ENCODE measurements around the gene TMPO.
A peak's percentile ranks its signal among the peaks of the same experiment; 100 is the strongest.
"Not testable (repeated sequence)": the region's sequence is repeated elsewhere in the genome, so short reads cannot be mapped to it uniquely, and the experiment has no call there.

TMPO gene, protein sequence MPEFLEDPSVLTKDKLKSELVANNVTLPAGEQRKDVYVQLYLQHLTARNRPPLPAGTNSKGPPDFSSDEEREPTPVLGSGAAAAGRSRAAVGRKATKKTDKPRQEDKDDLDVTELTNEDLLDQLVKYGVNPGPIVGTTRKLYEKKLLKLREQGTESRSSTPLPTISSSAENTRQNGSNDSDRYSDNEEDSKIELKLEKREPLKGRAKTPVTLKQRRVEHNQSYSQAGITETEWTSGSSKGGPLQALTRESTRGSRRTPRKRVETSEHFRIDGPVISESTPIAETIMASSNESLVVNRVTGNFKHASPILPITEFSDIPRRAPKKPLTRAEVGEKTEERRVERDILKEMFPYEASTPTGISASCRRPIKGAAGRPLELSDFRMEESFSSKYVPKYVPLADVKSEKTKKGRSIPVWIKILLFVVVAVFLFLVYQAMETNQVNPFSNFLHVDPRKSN

DNA sequence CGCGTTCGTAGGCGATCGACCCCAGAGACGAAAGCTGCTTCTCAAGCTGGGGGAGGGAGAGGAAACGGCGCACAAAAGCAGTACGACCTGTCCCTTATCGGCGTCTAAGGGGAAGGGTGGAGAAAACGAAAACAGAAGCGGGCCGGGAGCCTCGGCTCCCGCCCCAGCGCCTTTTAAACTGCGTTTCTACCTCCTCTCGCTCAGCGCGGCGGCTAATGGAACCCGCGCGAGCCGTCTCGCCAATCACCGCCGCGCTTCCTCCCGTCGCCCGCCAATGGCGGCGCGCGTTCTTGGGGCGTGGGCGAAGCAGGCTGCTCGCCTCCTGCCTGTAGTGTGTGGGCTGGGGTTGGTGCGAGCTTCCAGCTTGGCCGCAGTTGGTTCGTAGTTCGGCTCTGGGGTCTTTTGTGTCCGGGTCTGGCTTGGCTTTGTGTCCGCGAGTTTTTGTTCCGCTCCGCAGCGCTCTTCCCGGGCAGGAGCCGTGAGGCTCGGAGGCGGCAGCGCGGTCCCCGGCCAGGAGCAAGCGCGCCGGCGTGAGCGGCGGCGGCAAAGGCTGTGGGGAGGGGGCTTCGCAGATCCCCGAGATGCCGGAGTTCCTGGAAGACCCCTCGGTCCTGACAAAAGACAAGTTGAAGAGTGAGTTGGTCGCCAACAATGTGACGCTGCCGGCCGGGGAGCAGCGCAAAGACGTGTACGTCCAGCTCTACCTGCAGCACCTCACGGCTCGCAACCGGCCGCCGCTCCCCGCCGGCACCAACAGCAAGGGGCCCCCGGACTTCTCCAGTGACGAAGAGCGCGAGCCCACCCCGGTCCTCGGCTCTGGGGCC is at the start of gene TMPO:
TSS of gene TMPO (plus strand) at position 304 of the 824 bp plus-strand sequence. CDS start at position 582, 278 bp downstream.
- DNase-seq = peak; percentile 89 to 97

DNA sequence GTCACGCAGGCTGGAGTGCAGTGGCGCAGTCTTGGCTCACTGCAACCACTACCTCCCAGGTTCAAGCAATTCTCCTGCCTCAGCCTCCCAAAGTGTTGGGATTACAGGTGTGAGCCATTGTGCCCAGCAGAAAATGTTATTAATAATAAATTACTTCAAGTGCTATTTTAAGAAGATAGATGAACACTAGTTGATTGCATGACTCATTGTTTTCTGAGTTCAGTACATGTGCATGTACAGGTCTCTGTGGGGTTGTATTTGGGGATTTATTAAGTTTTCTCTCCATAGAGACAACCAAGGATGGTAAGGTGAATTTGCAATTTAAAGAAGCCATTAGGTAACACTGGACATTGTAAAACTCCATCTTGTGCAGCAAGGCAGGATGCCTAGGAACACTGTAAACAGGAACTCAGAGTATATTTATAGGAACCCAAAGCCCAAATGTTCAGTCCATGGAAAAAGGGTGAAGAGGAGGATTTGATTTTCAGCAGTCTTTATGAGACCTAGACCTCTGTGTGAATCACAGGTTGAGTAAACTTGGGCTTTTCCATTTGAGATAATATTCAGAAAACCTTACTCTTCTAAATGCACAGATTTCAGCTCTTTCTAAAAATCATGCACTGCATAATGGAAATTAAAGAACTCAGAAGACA is 49.3 kb upstream of the TMPO start:
- DNase-seq = no peak

DNA sequence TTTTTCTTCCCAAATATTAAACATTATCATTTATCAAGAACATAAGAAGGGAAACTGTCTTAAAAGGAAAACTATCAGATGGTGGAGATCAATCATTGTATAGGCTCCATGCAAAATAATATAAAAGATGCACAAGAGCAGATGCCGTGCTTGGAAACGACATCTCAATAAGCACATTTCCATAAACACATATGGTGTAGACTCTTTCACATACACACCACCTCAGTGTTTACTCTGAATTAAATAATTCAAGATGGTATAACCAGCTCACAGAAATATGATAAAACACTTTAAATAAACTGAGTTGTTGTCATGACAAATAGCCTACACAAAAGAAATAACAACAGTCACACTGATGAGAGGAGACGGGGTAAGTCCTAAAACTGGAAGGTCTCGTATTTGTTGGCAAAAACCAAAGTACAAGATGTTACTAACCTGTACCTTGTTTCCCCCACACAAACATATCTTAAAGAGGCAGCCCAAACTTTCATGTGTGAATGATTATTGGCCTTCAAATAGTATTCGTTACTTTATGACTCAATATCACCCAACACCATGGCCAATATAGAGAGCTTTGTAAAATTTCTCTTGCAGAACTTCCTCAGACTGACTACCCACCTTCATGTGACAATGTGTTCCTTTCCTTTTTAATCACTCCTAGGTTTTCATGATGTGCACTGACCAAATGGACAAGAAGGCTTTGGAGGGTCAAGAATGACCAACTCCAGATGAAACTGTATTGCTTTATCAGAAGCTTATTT is 48.6 kb upstream of the TMPO start:
- DNase-seq = no peak

DNA sequence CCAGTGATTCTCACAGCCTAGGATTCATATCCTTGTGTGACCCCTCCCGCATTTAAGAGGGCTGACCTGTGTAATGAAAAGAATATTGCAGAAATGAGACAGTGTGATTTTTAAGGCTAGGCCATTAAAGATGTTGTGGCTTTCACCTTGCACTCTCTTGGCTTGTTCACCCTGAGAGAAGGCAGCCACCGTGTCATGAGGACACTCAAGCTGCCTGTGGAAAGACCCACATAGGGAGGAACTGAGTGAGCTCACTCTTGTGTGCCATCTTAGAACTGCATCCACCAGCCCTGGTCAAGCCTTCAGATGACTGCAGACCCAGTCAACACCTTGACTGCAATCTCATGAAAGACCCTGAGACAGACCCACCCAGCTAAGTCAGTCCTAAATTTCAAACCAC is 46.3 kb upstream of the TMPO start:
- DNase-seq = no peak

DNA sequence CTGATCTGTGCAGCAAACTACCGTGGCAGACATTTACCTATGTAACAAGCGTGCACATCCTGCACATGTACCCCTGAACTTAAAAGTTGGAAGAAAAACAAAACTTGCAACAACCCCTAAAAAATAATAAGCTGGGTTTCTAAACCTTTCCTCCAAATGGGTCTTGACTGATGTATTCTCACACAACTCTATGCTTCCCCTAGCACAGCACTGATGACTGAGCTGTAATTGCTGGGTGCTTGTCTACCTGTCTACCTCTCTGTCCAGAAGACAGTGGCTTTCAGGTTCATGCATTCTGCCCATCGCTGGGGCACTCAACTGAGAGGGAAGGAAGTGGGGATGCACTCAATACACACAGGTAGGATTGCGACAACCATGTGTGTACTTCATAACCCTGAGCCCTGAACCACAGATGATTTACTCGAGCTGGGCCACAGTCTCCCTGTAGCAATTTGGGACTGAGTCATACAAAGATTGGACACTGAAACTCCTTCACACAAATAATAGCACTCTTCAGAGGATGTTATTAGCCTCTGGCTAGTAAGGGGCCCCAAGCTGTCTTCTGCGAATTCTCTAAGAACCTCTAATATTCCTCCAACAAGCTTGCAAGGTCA is 44.8 kb upstream of the TMPO start:
- DNase-seq = no peak

DNA sequence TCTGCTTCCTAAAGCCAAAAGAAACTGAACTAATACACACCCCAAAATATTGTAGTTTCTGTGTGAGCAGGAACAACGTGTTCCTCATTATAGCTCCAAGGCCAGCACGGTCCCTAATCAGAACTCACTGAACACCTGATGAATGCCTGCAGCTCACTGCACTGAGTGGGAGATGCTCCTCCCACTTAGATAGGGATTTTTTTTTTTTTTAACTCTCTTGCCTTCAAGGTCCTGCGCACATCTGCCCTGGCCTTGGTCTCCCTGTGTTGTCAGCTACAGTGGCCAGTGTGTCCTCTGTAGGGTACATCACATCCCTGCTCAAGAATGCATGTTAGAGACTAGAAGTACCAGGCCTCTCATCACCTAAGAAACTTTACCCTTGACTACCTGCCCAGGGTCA is 44.3 kb upstream of the TMPO start:
- no peak for DNase-seq

DNA sequence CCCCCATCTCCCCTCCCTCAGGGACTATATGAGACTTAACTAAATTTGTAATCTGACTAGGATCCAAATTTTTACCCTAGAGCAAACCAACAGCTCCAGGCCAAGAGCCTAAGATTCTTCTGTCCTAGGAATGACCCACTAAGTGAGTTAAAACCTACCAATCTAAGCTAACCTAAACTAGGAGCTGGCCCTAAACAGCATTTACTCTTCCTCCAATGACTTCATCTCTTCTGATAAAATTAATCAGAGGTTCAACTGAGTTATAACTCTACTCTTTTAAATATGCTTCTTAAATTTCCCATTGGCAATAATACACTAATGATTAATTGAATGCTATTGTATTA is 39.9 kb upstream of the TMPO start:
- no peak for DNase-seq

DNA sequence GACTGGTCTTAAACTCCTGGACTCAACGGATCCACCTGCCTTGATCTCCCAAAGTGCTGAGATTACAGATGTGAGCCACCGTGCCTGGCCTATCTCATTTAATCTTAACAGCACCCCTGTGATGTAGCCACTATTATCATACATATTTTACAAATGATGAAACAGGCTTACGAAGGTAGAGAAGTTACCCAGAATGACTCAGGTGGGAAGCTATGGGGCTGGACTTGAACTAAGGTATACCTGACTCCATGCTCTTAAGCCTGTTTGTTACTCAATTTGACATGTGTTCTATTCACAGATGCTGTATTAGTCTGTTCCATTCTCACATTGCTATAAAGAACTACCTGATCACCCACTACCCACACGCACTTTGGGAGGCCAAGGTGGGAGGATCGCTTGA is 36.8 kb upstream of the TMPO start:
- no peak for DNase-seq

DNA sequence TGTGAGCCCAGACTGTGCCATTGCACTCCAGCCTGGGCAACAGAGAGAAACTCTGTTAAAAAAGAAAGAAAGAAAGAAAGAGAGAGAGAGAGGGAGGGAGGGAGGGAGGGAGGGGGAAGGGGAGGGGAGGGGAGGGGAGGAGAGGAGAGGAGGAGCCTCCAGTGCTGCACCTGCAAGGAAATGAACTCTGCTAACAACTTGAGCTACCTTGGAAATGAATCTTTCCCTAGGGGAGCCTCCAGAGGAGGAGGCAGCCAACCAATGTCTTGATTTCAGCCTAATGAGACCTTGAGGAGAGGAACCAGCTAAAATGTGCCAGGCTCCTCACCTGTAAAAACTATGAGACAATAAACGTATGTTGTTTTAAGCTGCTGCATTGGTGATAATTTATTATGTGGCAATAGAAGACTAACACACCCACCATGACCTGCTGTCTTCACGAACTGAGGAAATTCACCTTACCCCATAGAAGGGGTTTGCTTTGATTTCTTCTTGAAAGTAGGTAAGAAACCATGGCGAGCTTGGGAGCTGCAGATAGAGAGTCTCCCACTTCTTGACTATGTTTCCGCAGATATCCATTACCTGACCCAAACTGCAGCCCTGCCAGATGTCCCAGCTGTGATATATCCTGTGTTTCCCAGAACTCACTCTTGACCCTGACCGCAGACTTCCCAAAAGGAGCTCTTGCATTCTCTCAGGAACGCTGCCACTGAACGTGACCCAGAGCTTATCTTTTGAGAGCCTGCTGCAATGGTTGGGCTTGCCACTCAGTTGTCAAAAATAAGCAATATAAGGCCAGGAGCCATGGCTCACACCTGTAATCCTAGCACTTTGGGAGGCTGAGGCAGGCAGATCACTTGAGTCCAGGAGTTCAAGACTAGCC is 31.5 kb upstream of the TMPO start:
- no peak for DNase-seq

DNA sequence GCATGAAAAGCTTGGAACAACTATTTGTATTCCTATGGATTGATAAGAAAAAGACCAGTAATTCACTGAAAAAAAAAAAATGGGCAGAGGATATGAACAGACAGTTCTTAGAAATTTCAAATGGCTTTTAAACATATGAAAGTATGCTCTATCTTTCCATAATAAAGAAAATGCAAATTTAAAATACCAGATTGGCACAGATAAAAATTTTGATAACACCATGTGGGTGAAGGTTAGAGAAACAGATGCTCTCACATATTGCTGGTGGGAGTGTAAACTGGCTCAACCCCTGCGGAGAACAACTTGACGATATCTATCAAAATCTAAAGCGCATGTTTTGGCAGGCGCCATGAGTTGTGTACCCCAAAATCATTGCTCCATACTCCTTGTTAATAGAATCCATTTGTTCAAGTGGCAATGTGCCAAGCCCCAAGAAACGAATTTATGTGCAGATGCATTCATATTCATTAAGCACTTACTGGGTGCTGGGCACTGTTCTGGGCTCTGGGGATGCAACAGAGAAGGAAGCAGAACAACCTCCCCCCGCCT is 29.5 kb upstream of the TMPO start:
- no peak for DNase-seq

DNA sequence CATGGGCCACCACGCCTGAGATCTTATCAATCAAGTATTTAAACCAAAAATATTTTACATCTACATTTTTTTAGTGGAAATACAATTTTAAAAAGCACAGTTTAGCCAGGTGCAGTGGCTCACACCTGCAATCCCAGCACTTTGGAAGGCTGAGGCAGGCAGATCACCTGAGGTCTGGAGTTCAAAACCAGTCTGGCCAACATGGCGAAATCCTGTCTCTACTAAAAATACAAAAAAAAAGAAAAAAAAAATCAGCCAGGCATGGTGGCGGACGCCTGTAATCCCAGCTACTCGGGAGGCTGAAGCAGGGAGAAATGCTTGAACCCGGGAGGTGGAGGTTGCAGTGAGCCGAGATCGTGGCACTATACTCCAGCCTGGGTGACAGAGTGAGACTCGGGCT is 27.0 kb upstream of the TMPO start:
- DNase-seq = not testable (repeated sequence)

DNA sequence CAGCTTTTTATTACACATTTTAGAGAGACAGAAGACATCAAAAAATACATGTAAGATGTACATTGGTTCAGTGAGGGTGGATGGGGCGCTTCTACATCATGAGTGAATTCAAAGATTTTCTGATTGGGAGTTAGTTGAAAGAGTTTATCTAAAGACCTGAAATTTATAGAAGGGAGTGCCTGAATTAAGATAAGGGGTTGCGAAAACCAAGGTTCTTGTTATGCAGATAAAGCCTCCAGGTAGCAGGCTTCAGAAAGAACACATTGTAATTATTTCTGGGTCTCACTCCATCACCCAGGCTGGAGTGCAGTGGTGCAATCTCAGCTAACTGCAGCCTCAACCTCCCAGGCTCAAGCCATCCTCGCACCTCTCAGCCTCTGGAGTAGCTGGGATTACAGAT is 26.2 kb upstream of the TMPO start:
- DNase-seq = no peak

DNA sequence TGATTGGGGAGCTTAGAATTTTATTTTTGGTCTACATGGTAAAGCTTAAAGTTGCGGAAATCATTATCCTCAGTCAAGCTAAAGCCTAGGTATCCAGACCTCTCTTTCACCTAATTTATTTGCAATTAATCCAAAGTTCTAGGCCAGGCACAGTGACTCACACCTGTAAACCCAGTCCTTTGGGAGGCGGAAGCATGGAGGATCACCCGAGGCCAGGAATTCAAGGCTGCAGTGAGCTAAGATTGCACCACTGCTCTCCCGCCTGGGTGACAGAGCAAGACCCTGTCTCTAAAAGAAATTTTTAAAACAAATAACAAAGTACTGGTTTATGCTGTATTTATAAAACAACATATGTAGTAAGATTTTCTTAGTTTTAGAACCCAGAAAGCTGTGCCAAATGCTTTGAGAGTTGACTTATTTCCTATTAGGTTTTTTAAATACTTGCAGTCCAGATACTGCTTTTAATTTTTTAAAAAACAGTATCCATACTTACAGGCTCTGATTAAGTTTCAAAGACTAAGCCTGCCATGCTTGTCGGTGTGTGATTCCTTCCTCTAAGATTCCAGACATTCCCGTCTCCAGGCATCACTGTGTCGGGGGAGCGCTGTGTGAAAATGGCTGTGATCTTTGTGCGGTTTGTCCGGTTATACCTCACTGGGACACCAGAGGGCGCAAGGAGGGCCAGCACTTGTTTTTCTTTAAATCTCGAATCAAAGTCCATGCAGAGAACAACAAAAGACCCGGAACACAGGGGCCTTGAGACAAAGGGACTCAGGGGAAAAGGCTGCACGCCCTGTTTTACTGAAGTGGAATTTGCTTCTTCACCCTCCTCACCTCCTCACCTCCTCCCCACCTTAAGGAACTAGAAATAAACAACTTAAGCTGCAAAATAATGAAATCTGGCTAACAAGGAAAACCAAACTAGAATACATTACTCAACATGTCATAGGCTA is 24.6 kb upstream of the TMPO start:
- DNase-seq = peak; percentile 83 to 89

DNA sequence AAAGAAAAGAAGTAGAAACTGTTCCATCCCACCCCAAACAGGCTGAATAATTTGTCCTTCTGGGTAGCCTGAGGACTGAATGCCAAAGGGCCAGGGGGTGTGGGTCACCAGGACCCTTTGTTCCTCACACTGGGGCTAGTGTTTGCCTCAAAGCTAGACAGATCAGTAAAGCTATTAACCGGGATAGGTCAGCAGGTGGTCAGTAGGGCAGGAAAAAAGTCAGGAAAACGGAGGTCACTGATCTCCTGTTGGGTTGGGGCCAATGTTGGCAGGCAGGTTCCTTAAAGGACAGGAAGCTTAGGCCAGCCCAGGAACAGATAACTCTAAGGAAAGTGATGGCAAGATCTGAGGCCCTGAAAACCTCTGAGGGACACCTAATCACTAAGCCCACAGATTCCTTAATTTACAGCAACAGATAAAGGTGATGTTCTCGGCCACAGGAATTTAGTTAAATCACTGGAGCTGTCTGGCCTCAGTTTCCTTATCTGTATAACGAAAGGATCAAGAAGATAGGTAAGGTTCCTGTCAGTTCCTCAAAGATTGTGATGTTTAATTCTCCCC is 22.7 kb upstream of the TMPO start:
- DNase-seq = no peak

DNA sequence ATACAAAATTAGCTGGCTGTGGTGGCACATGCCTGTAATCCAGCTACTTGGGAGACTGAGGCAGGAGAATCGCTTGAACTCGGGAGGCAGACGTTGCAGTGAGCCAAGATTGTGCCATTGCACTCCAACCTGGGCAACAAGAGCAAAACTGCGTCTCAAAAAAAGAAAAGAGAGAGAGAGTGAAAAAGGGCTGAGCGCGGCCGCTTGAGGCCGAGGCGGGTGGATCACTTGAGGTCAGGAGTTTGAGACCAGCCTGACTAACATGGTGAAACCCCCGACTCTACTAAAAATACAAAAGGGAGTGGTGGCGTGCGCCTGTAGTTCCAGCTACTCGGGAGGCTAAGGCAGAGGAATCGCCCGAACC is 14.1 kb upstream of the TMPO start:
- DNase-seq = not testable (repeated sequence)

DNA sequence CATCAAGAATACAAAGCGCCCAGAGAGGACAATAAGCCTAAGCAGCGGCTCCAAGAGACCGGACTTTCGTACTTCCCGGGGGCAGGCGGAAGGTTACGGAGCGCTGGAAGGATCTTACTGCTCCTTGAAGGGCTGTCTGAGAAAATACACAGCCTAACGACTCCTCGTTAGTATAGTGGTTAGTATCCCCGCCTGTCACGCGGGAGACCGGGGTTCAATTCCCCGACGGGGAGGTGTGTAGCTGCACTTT is 12.1 kb upstream of the TMPO start:
- peak; percentile 88 to 92 for DNase-seq

DNA sequence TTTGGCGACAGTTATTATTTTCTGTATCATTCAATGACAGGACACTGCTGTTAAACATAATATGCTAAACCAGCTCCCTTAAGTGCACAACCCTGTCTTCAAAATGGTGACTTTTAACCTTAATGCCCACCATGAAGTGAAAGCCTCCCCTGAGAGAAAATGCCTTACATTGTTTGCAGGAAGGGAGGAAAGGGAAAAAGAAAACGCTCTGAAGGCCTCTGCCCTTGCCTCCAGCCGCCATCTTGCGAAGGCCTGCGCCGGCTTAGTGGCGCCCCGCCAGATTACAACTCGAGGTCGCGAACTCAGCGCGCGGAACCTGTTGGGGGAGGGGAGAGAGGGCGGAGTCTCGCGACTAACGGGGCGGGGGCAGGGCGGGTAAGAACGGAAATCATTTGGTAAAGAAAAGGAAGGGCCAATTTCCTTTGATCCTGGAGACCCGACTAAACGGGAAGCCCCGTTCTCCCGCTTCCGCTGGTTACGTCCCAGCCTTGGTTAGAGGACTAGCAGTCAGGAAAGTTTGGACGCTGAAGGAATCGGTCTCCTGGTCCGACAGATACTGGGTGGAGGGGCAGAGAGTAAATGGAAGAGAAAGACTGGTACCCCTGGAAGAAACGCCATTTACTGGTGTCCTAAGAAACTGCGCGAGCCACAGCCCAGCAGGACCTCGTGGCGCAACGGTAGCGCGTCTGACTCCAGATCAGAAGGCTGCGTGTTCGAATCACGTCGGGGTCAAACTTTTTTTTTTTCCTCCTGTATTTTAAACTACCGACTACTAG is 11.6 kb upstream of the TMPO start:
- peak; percentile 88 to 94 for DNase-seq

DNA sequence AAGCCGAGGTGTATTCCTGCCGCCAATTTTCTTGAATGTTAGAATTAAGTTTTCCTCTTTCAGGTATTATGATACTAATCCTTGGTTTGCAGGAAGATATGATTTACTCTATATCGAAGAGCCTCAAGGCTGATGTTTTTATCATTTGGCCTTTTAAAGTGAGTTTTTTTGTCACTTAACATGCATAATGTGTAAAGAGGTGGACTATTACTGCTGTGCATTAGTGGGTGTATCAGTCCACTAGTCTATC is 11.1 kb upstream of the TMPO start:
- DNase-seq = no peak

DNA sequence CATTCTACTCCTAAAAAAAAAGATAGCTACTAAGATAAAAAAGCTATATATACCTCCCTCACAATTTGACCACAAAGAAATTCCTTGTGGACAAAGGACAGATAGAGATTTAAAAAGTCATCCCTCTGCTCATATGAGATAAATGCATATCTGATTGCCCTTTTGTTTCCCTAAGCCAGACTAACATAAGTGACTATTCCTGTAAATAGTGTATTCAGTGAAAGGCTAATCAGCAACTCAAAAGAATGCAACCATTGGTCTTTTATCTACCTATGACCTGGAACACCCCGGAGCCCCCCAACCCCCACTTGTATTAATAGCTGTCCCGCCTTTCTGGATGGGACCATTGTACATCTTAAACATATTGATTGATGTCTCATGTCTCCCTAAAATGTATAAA is 6.3 kb upstream of the TMPO start:
- no peak for DNase-seq
